A549 (cell line): ENCODE data around the gene FAM3B. TPM values are rescaled to one million over a fixed set of nuclear protein-coding genes. Genes with fewer than 3 reads are reported as not detected.

Experiments used
- ATAC-seq, 2 experiments: fragments of 200-7000 bp in 1 of 2; fragments of >200 bp in 1 of 2; cut with Nextera tagmentation in 1 of 2; cut with Tn5 transposase in 1 of 2; 3 replicates each; pipeline versions ENCODE4 v1.8.0 to v1.9.1; 2018 to 2020; ENCODE audit warnings: mild to moderate bottlenecking in 1 of 2, moderate library complexity in 1 of 2
- CTCF ChIA-PET: fragments of 300-600 bp; sonication (Branson Sonifier 250); formaldehyde crosslinking; extraction: SDS; loops from one replicate; lab custom pipeline; 2021; ENCODE audit warnings: antibody characterized with exemption, inconsistent platforms; lab: Yijun Ruan, JAX
- POLR2A ChIA-PET: fragments of 350-600 bp; formaldehyde crosslinking; extraction: SDS; loops from one replicate; lab custom pipeline; 2021; ENCODE audit warnings: antibody characterized with exemption, inconsistent platforms; lab: Yijun Ruan, JAX
- DNase-seq, 2 experiments: peaks; one replicate each; pipeline versions ENCODE4 v3.0.0 to v3.0.0-alpha.2; 2011 to 2016; ENCODE audit warnings: low read depth in 1 of 2, low spot score in 1 of 2
- FAIRE-seq: peaks from 2 replicates; lab custom pipeline; 2011; peaks lifted over from hg19 to GRCh38; lab: Jason Lieb, UNC
- H3K27ac ChIP-seq, 2 experiments: fragments of >200 bp; sonication (Bioruptor Twin); formaldehyde crosslinking; 3 replicates each; pipeline ENCODE4 v1.5.1; 2016 to 2017
- H3K4me1 ChIP-seq: fragments of >200 bp; sonication (Bioruptor Twin); formaldehyde crosslinking; 3 replicates; pipeline ENCODE4 v1.6.1; 2016
- H3K4me2 ChIP-seq: fragments of >200 bp; sonication (Bioruptor Twin); formaldehyde crosslinking; 3 replicates; pipeline ENCODE4 v1.6.1; 2016
- H3K4me3 ChIP-seq: fragments of >200 bp; sonication (Bioruptor Twin); formaldehyde crosslinking; 3 replicates; pipeline ENCODE4 v1.5.1; 2016
- H3K9me3 ChIP-seq: fragments of >200 bp; sonication (Bioruptor Twin); formaldehyde crosslinking; 3 replicates; pipeline ENCODE4 v1.6.1; 2016
- CBX2 ChIP-seq: fragments of 200-600 bp; sonication (generic); IDR thresholded peaks from 2 replicates; pipeline ENCODE4 v1.6.1; 2016; ENCODE audit warnings: low read depth, mild to moderate bottlenecking, borderline replicate concordance
- CBX8 ChIP-seq: fragments of 200-600 bp; sonication (generic); IDR thresholded peaks from 2 replicates; pipeline ENCODE4 v1.6.1; 2016
- CEBPB ChIP-seq, 2 experiments: fragments of >200 bp in 1 of 2; sonication (Bioruptor Twin) in 1 of 2; formaldehyde crosslinking in 1 of 2; IDR thresholded peaks; 2 replicates each; pipeline ENCODE4 v1.6.1; 2012 to 2016
- CHD4 ChIP-seq: fragments of 200-600 bp; sonication (generic); IDR thresholded peaks from 2 replicates; pipeline ENCODE4 v1.6.1; 2016; ENCODE audit warnings: antibody characterized with exemption, mild to moderate bottlenecking, borderline replicate concordance
- FOSL2 ChIP-seq, 2 experiments: fragments of 450-650 bp in 1 of 2; fragments of >200 bp in 1 of 2; sonication (Bioruptor Twin) in 1 of 2; formaldehyde crosslinking; IDR thresholded peaks; 2 replicates each; pipeline versions ENCODE4 v1.5.0 to v1.6.1; 2016 to 2020; ENCODE audit warnings: mild to moderate bottlenecking in 1 of 2, moderate library complexity in 1 of 2
- GATA3 ChIP-seq: IDR thresholded peaks from 2 replicates; pipeline ENCODE4 v1.6.1; 2012; ENCODE audit warnings: borderline replicate concordance
- HDAC2 ChIP-seq: fragments of 200-600 bp; sonication (generic); IDR thresholded peaks from 2 replicates; pipeline ENCODE4 v1.6.1; 2016
- HEYL ChIP-seq: fragments of 250-450 bp; sonication (Bioruptor Pico); IDR thresholded peaks from 2 replicates; pipeline ENCODE4 v1.8.0; 2021; ENCODE audit warnings: mild to moderate bottlenecking, moderate library complexity
- HMGXB4 ChIP-seq: fragments of 250-450 bp; sonication (Bioruptor Pico); IDR thresholded peaks from 2 replicates; pipeline ENCODE4 v1.5.0; 2021; ENCODE audit warnings: mild to moderate bottlenecking, moderate library complexity, borderline replicate concordance
- HOXA7 ChIP-seq: fragments of 250-450 bp; sonication (Bioruptor Pico); IDR thresholded peaks from 2 replicates; pipeline ENCODE4 v1.5.0; 2020; ENCODE audit warnings: mild to moderate bottlenecking, moderate library complexity
- HOXB5 ChIP-seq: fragments of 250-450 bp; sonication (Bioruptor Pico); IDR thresholded peaks from 2 replicates; pipeline ENCODE4 v1.5.0; 2020; ENCODE audit warnings: mild to moderate bottlenecking, moderate library complexity
- JUNB ChIP-seq: fragments of >200 bp; sonication (Bioruptor Twin); formaldehyde crosslinking; IDR thresholded peaks from 2 replicates; pipeline ENCODE4 v1.6.1; 2016
- KDM5A ChIP-seq: fragments of 200-600 bp; sonication (generic); IDR thresholded peaks from 2 replicates; pipeline ENCODE4 v1.6.1; 2016; ENCODE audit warnings: antibody characterized with exemption, mild to moderate bottlenecking
- NFE2L2 ChIP-seq: fragments of 150-350 bp; conservative IDR thresholded peaks from 2 replicates; pipeline ENCODE4 v1.6.1; 2014; ENCODE audit warnings: low read length
- POLR2AphosphoS2 ChIP-seq: conservative IDR thresholded peaks from 2 replicates; pipeline ENCODE4 v1.6.1; 2012; ENCODE audit warnings: low read length, improper control_type of control experiment, inconsistent platforms
- RAD21 ChIP-seq, 2 experiments: fragments of >200 bp in 1 of 2; sonication (Bioruptor Twin) in 1 of 2; formaldehyde crosslinking in 1 of 2; IDR thresholded peaks in 1 of 2; conservative IDR thresholded peaks in 1 of 2; 2 replicates in 1 of 2; 3 replicates in 1 of 2; pipeline ENCODE4 v1.6.1; 2012 to 2018; ENCODE audit warnings: inconsistent platforms in 1 of 2
- RARB ChIP-seq: fragments of 250-450 bp; sonication (Bioruptor Pico); IDR thresholded peaks from 2 replicates; pipeline ENCODE4 v1.8.0; 2021; ENCODE audit warnings: mild to moderate bottlenecking, moderate library complexity
- RCOR1 ChIP-seq: fragments of 150-350 bp; IDR thresholded peaks from 2 replicates; pipeline ENCODE4 v1.6.1; 2014; ENCODE audit warnings: antibody characterized with exemption, low read length, low read depth
- RNF2 ChIP-seq: fragments of 200-600 bp; sonication (generic); IDR thresholded peaks from 2 replicates; pipeline ENCODE4 v1.6.1; 2016; ENCODE audit warnings: low read depth, mild to moderate bottlenecking, antibody characterized with exemption, moderate library complexity, borderline replicate concordance
- USF2 ChIP-seq: fragments of 450-650 bp; IDR thresholded peaks from 2 replicates; pipeline ENCODE4 v1.6.1; 2014; ENCODE audit warnings: antibody characterized with exemption
- ZC3H11A ChIP-seq: fragments of 450-650 bp; IDR thresholded peaks from 2 replicates; pipeline ENCODE4 v1.6.1; 2014; ENCODE audit warnings: antibody characterized with exemption, mild to moderate bottlenecking
- ZNF302 ChIP-seq: fragments of 250-450 bp; sonication (Bioruptor Pico); IDR thresholded peaks from 2 replicates; pipeline ENCODE4 v1.9.0; 2021; ENCODE audit warnings: inconsistent platforms, mild to moderate bottlenecking, moderate library complexity
- WGBS: methylation state at CpG from one replicate; pipeline ENCODE4 v1.1.6; 2017; ENCODE audit errors: missing lambda C conversion rate; 5-methylcytosine and 5-hydroxymethylcytosine counted together
- polyA plus RNA-seq, 4 experiments: library from polyadenylated mRNA; depleted of rRNA in 3 of 4; stranded (reverse); fragments of >200 nt; fragmentation: RNase III in 1 of 4; extraction: RNeasy Plus Mini Kit Qiagen cat#74134 plus additional on column Dnase treatment in 1 of 4; gene quantifications; 2 replicates in 3 of 4; 3 replicates in 1 of 4; pipeline ENCODE4 v1.2.3, GENCODE V29; 2011 to 2017
- TF ChIP-seq, protein P1 (sequence below): IDR thresholded peaks from 2 replicates; pipeline ENCODE4 v1.6.1; 2012
- TF ChIP-seq, protein P2 (sequence below): IDR thresholded peaks from 2 replicates; pipeline ENCODE4 v1.6.1; 2012
- TF ChIP-seq, protein P3 (sequence below): fragments of >200 bp; sonication (Bioruptor Twin); formaldehyde crosslinking; IDR thresholded peaks from 2 replicates; pipeline ENCODE4 v1.6.1; 2016

FAM3B gene
- polyA plus RNA-seq, 2 of the 4 experiments (the other 2 are of a cell fraction): not detected

GRCh38 chr21:41403331-41403730 is 86.7 kb downstream of the FAM3B start:
- H3K4me2 ChIP-seq: no peak overlapping the region
- TF ChIP-seq, protein P1, sequence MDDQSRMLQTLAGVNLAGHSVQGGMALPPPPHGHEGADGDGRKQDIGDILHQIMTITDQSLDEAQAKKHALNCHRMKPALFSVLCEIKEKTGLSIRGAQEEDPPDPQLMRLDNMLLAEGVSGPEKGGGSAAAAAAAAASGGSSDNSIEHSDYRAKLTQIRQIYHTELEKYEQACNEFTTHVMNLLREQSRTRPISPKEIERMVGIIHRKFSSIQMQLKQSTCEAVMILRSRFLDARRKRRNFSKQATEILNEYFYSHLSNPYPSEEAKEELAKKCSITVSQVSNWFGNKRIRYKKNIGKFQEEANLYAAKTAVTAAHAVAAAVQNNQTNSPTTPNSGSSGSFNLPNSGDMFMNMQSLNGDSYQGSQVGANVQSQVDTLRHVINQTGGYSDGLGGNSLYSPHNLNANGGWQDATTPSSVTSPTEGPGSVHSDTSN: no peak
- TF ChIP-seq HOXB5 (CRISPR knock-in tag) (no peak), CEBPB (IDR thresholded peaks at IDR 0.05) (no peak), ZC3H11A (no peak)
- WGBS: 65% methylated on average over 7 of the region's 9 CpGs
- ChIA-PET POLR2A (no interaction called here), CTCF (no interaction called here)
- no peaks in the 10 kb centered on the region for H3K4me1 ChIP-seq
- no peaks in the 10 kb centered on the region for H3K9me3 ChIP-seq
- ATAC-seq (no peak), DNase-seq (no peak), FAIRE-seq (no peak)
- H3K27ac ChIP-seq: no peak overlapping the region
- no peak overlapping the region for H3K4me3 ChIP-seq

DNA sequence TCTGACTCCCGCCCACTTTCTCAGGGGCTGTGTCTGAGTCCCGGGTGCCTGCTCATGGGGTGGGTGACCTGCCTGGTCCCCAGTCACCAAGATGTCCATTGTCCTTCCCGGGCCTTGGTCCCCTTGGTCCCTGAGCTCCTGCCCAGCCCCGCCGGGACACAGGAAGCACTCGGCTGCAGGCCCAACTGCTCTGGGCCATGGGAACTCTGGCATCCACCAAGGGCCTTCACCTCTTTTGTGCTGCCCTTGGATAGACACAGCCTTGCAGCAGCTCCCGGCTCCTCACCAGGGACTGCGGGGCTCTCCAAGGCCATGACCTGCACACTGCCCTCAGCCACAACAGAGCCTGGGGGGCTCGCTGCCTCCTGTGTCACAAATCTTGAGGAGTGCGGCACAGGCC is 87.4 kb downstream of the FAM3B start:
- Histone ChIP-seq H3K27ac (no peak overlapping the region), H3K9me3 (no peaks in the 10 kb centered on the region), H3K4me3 (no peak overlapping the region), H3K4me1 (no peaks in the 10 kb centered on the region), H3K4me2 (no peak overlapping the region)
- ATAC-seq (no peak), FAIRE-seq (no peak), DNase-seq (no peak)
- WGBS: 83% methylated on average over 3 of the region's 10 CpGs
- POLR2A ChIA-PET: no interaction called here
- CTCF ChIA-PET: no interaction called here
- TF ChIP-seq FOSL2 (IDR thresholded peaks at IDR 0.05) (no peak), FOSL2 (CRISPR knock-in tag; IDR thresholded peaks at IDR 0.05) (no peak), CBX2 (no peak), NFE2L2 (no peak), JUNB (no peak), CHD4 (no peak), HOXA7 (no peak), HEYL (CRISPR knock-in tag) (no peak), HDAC2 (no peak), RAD21 (conservative IDR thresholded peaks at IDR 0.05 in 1 of 2, IDR thresholded peaks at IDR 0.05 in 1 of 2) (no peak), RARB (CRISPR knock-in tag) (no peak), POLR2AphosphoS2 (no peak), RCOR1 (no peak), ZC3H11A (no peak), GATA3 (no peak), ZNF302 (no peak), USF2 (no peak)
- TF ChIP-seq, protein P2, sequence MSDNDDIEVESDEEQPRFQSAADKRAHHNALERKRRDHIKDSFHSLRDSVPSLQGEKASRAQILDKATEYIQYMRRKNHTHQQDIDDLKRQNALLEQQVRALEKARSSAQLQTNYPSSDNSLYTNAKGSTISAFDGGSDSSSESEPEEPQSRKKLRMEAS: no peak

- TF ChIP-seq KDM5A: no peak
- no peak for TF ChIP-seq CBX2
- no peak for TF ChIP-seq RAD21 (conservative IDR thresholded peaks at IDR 0.05 in 1 of 2, IDR thresholded peaks at IDR 0.05 in 1 of 2)
- FAIRE-seq: no peak
- POLR2A ChIA-PET: no interaction called here
Observed at GRCh38 chr21:41405321-41405720, 88.7 kb downstream of the FAM3B start.

GRCh38 chr21:41406340-41406739 is 89.7 kb downstream of the FAM3B start:
- DNase-seq (no peak), ATAC-seq (no peak), FAIRE-seq (no peak)
- no peak overlapping the region for H3K27ac ChIP-seq
- WGBS: 19% methylated on average over 5 of the region's 6 CpGs
- H3K9me3 ChIP-seq: no peaks in the 10 kb centered on the region
- no peaks in the 10 kb centered on the region for H3K4me1 ChIP-seq
- ChIA-PET POLR2A (no interaction called here), CTCF (no interaction called here)
- no peak overlapping the region for H3K4me3 ChIP-seq
- TF ChIP-seq, protein P1: no peak
- TF ChIP-seq RNF2: peak; percentile 53; the same call in 1 of the 2 replicates
- TF ChIP-seq HMGXB4 (CRISPR knock-in tag): no peak
- 0 out of 2 replicates have a peak, but pooled peaks have one; percentile 52 for TF ChIP-seq CBX8
- TF ChIP-seq, protein P3, sequence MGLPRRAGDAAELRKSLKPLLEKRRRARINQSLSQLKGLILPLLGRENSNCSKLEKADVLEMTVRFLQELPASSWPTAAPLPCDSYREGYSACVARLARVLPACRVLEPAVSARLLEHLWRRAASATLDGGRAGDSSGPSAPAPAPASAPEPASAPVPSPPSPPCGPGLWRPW: no peak
- TF ChIP-seq ZNF302: no peak
- no peak overlapping the region for H3K4me2 ChIP-seq

More at GRCh38 chr21:41405321-41405720, 88.7 kb downstream of the FAM3B start:
- H3K4me2 ChIP-seq: no peak overlapping the region
- DNase-seq (no peak), ATAC-seq (no peak)
- H3K4me1 ChIP-seq: no peaks in the 10 kb centered on the region
- H3K27ac ChIP-seq: no peak overlapping the region
- WGBS: 90% methylated on average over 4 of the region's 4 CpGs
- H3K9me3 ChIP-seq: no peaks in the 10 kb centered on the region
- CTCF ChIA-PET: no interaction called here
- no peak overlapping the region for H3K4me3 ChIP-seq
